ENCODE data around the gene FGFR2. TPM values are rescaled to one million over a fixed set of nuclear protein-coding genes. Genes with fewer than 3 reads are reported as not detected.

FGFR2 gene
- total and polyA plus RNA-seq, 9 of the 15 experiments (the other 6 are each of a cell fraction or from before 2014, with no cell fraction given) = 0.20 TPM; not detected in 8

DNA sequence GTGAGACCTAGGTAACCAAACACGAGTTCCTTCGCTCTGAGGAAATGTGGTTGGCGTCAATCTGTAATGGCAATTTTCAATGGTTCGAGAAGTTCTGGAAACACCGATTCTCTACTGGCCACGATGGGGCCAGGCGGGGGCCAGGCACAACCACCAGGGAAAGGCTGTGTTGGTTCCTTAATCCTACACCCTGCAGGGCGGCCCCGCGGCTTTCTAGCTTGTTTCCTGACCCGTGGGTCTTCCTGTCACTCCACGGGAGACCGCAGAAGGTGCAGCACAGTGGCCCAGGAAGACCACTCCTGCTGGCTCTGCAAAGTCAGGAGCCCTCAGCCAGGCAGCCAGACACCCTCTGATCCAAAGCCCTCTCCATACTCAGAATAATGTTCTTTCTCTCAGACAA, 113.4 kb downstream of the FGFR2 start:
- Histone ChIP-seq H4K20me1 (replicated peaks; ENCODE audit: control insufficient read depth, insufficient read depth, low read length) (no peaks in the 10 kb centered on the region), H3K27ac (ENCODE audit: extremely low read depth, low read depth, low read length) (no peak overlapping the region), H3K79me2 (ENCODE audit: control insufficient read depth, insufficient read depth, low read length) (no peaks in the 10 kb centered on the region), H3K27me3 (ENCODE audit: control insufficient read depth in 2 of 2, insufficient read depth in 2 of 2, low read length in 2 of 2) (peaks cover 2 to 14% of the 10 kb centered on the region in 2 experiments; a peak in 4 of 5 replicates), H3K36me3 (ENCODE audit: control insufficient read depth, insufficient read depth, low read length) (no peaks in the 10 kb centered on the region), H3K4me2 (ENCODE audit: insufficient read depth, low read length) (no peak overlapping the region), H3K9me3 (replicated peaks; ENCODE audit: control insufficient read depth, insufficient read depth, low read depth, low read length) (no peaks in the 10 kb centered on the region), H3K4me1 (replicated peaks in 1 of 2; ENCODE audit: control insufficient read depth in 2 of 2, insufficient read depth in 2 of 2, low read length in 2 of 2) (no peaks in the 10 kb centered on the region), H3K9ac (ENCODE audit: insufficient read depth in 1 of 2, low read depth in 2 of 2, low read length in 2 of 2) (no peak overlapping the region), H2AFZ (ENCODE audit: low read depth, low read length) (no peak overlapping the region), H3K9me1 (ENCODE audit: control insufficient read depth, insufficient read depth, low read length) (no peaks in the 10 kb centered on the region), H3K4me3 (no peak overlapping the region)
- in situ Hi-C loops (cut with MboI) (no loop called here), intact Hi-C loops (cut with micrococcal nuclease) (no loop called here)
- ATAC-seq = no peak
- no peak for TF ChIP-seq SMAD3 (CRISPR knock-in tag; conservative IDR thresholded peaks at IDR 0.05)
- TF ChIP-seq KDM1A (IDR thresholded peaks at IDR 0.05) = no peak
- TF ChIP-seq ZNF146 (CRISPR knock-in tag; IDR thresholded peaks at IDR 0.05; ENCODE audit: unreplicated experiment) = no peak
- TF ChIP-seq KDM5B (IDR thresholded peaks at IDR 0.05; ENCODE audit: insufficient replicate concordance, low read depth, low read length) = no peak
- TF ChIP-seq KAT8 (IDR thresholded peaks at IDR 0.05; ENCODE audit: low read depth) = no peak
- ChIA-PET POLR2A (no interaction called here), CTCF (ENCODE audit: low intra/inter-chr PET ratio) (no interaction called here)
- FAIRE-seq = no peak
- BruUV-seq (replicated peaks) = no TSS peak
- WGBS (ENCODE audit: insufficient coverage, low coverage, missing lambda C conversion rate) = 1% methylated on average over 13 of the region's 13 CpGs
- DNase-seq (ENCODE audit: extremely low read depth in 1 of 4, low spot score in 3 of 4) = no peak

DNA sequence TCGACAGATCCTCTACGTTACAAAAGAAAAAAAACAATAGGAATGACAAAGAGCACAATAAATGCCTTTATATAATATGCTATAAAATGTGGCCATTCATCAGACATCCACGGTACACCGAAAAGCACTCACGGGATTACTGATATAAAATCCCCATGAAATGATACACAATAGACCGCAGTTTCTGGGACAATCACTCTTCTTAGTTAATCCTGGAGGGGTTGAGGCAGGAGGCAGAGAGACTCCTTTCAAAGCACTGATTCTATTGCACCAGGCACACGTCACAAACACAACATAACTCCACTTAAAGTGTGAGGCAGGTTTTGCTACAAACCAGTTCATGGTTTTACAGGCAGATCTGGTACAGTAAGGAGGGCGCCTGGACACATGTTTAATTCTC, 113.8 kb downstream of the FGFR2 start:
- Histone ChIP-seq H3K4me2 (ENCODE audit: insufficient read depth, low read length) (no peak overlapping the region), H2AFZ (ENCODE audit: low read depth, low read length) (no peak overlapping the region), H3K9ac (ENCODE audit: insufficient read depth in 1 of 2, low read depth in 2 of 2, low read length in 2 of 2) (no peak overlapping the region), H3K27me3 (ENCODE audit: control insufficient read depth in 2 of 2, insufficient read depth in 2 of 2, low read length in 2 of 2) (peaks cover 0 to 10% of the 10 kb centered on the region in 2 experiments; a peak in 4 of 5 replicates), H4K20me1 (replicated peaks; ENCODE audit: control insufficient read depth, insufficient read depth, low read length) (no peaks in the 10 kb centered on the region), H3K9me1 (ENCODE audit: control insufficient read depth, insufficient read depth, low read length) (no peaks in the 10 kb centered on the region), H3K79me2 (ENCODE audit: control insufficient read depth, insufficient read depth, low read length) (no peaks in the 10 kb centered on the region), H3K4me3 (no peak overlapping the region), H3K9me3 (replicated peaks; ENCODE audit: control insufficient read depth, insufficient read depth, low read depth, low read length) (no peaks in the 10 kb centered on the region), H3K36me3 (ENCODE audit: control insufficient read depth, insufficient read depth, low read length) (no peaks in the 10 kb centered on the region), H3K27ac (ENCODE audit: extremely low read depth, low read depth, low read length) (no peak overlapping the region), H3K4me1 (replicated peaks in 1 of 2; ENCODE audit: control insufficient read depth in 2 of 2, insufficient read depth in 2 of 2, low read length in 2 of 2) (no peaks in the 10 kb centered on the region)
- BruUV-seq (replicated peaks) = no TSS peak
- ATAC-seq (no peak), FAIRE-seq (no peak), DNase-seq (ENCODE audit: extremely low read depth in 1 of 4, low spot score in 3 of 4) (no peak)
- CTCF ChIA-PET (ENCODE audit: low intra/inter-chr PET ratio) = no interaction called here
- in situ Hi-C loops (cut with MboI) = no loop called here
- POLR2A ChIA-PET = no interaction called here
- intact Hi-C loops (cut with micrococcal nuclease) = no loop called here
- 1% methylated on average over 8 of the region's 8 CpGs for WGBS (ENCODE audit: insufficient coverage, low coverage, missing lambda C conversion rate)
- TF ChIP-seq CBFA2T2 (conservative IDR thresholded peaks at IDR 0.05) (no peak), CHCHD3 (CRISPR knock-in tag; IDR thresholded peaks at IDR 0.05) (no peak)
